Activated naive CD4-positive, alpha-beta T cell treated with anti-CD3 and anti-CD28 coated beads, Interleukin-2, amount 10 ng/mL, durations not matched to agents 5 hours and 36 hours (primary cell): ENCODE results near the gene DZIP1L. TPM values are rescaled to one million over a fixed set of nuclear protein-coding genes. Genes with fewer than 3 reads are reported as not detected.

Source experiments
- total RNA-seq, 2 experiments: library from RNA; stranded (reverse); gene quantifications; one replicate each; pipeline ENCODE4 v1.2.3, GENCODE V29; 2021

The DZIP1L gene
- total RNA-seq: under 1 TPM; 0.30 to 0.43 TPM

GRCh38 chr3:138114988-138115971 lies at the start of gene DZIP1L:
Gene DZIP1L, minus strand, starts transcription at chr3:138115608. Its CDS starts 11,637 bp downstream, at chr3:138103971.

GRCh38 chr3:138132239-138132638 lies 16.8 kb upstream of the DZIP1L start, which contains the start of gene A4GNT:
Gene A4GNT, minus strand, starts transcription at chr3:138132390. Its CDS starts 1,134 bp downstream, at chr3:138131256.

Other genes starting within 250 kb of the DZIP1L start
- gene CLDN18, start 105.4 kb downstream of the DZIP1L start, total RNA-seq: not detected
- gene A4GNT, start 16.8 kb upstream of the DZIP1L start, total RNA-seq: not detected
- gene DBR1, start 59.3 kb upstream of the DZIP1L start, total RNA-seq: 10 to 100 TPM; 19.7 to 19.9 TPM
- 10 to 100 TPM; 42.1 to 46.2 TPM for gene ARMC8, start 71.7 kb upstream of the DZIP1L start, total RNA-seq
- gene NME9, start 214.2 kb upstream of the DZIP1L start, total RNA-seq: under 1 TPM; 0.30 to 0.43 TPM
- gene MRAS, start 233.0 kb upstream of the DZIP1L start, total RNA-seq: not detected